Erythroblast (primary cell): ENCODE data around the gene SHLD1.

Experiments
- GATA1 ChIP-seq: IDR thresholded peaks from 2 replicates; pipeline ENCODE4 v1.6.1; 2011; ENCODE audit warnings: low read depth, mild to moderate bottlenecking, control low read depth, low read length, moderate library complexity
- POLR2A ChIP-seq: IDR thresholded peaks from 2 replicates; pipeline ENCODE4 v1.6.1; 2011; ENCODE audit warnings: mild to moderate bottlenecking, low read length

DNA sequence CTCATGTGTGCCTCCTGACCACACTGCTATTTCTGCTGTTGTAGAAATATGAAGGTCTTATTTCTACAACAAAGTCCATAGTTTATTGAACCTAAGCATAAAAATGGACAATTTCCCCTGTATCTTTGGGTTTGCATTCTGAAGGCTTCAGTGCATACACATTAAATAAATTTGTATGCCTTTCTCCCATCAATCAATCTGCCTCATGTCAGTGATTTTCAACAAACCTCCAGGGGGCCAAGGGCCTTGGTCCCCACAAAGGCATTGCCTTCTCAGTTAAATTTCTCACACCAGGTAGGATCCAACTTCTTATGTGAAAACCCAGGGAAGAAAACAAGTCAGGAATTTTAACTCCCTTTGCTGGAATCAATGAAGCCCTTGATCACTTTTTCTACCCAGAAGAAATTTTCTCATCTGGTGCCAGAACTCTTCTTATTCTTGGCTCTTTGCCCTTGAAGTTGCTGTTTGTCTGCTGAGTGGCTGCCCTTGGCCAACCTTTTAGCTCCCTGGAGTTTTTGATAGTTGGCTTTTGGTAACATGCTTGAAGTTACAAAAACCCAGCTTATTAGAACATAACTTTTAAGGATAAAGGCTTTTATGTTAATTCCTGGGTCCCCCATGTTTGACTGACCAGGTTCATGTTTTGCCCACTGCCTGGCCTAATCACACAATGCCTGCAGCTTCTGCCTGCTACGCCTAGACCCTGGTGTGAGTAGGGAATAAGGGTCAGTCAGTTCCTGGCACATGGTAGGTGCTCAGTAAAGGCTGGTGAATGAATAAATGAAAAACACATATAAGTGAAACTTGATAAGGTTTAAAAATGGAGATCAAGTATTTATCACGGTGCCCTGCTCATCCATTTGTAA is 37.0 kb downstream of the SHLD1 start:
- TF ChIP-seq POLR2A (no peak), GATA1 (no peak)
